ENCODE data around the gene AIFM3.

Gene AIFM3

GRCh38 chr22:20922141-20922751 is 44.8 kb upstream of the AIFM3 start:
- Histone ChIP-seq H3K36me3 (replicated peaks; ENCODE audit: low read depth, low read length) (peaks cover 25% of the 10 kb centered on the region), H3K9ac (ENCODE audit: low read length) (no peak overlapping the region), H3K79me2 (ENCODE audit: low read length) (peaks cover 100% of the 10 kb centered on the region), H3K27me3 (ENCODE audit: low read depth, low read length) (no peaks in the 10 kb centered on the region), H3K4me2 (ENCODE audit: low read length) (no peak overlapping the region), H3K4me1 (ENCODE audit: low read length) (peaks cover 29% of the 10 kb centered on the region), H3K4me3 (ENCODE audit: low read length) (no peak overlapping the region), H2AFZ (ENCODE audit: low read depth, low read length) (no peak overlapping the region), H4K20me1 (ENCODE audit: insufficient read depth, low read length) (peaks cover 82% of the 10 kb centered on the region), H3K9me3 (ENCODE audit: insufficient read depth, low read length) (no peaks in the 10 kb centered on the region), H3K27ac (ENCODE audit: low read length) (no peak overlapping the region)
- no peak for TF ChIP-seq EZH2phosphoT487 (IDR thresholded peaks at IDR 0.05; ENCODE audit: low read depth)
- TF ChIP-seq CTCF (IDR thresholded peaks at IDR 0.05; ENCODE audit: low read depth, low read length), result no peak

- TF ChIP-seq CTCF (IDR thresholded peaks at IDR 0.05; ENCODE audit: low read depth, low read length) (no peak), EZH2phosphoT487 (IDR thresholded peaks at IDR 0.05; ENCODE audit: low read depth) (no peak)
- H3K79me2 ChIP-seq (ENCODE audit: low read length), result peaks cover 100% of the 10 kb centered on the region
- peaks cover 27% of the 10 kb centered on the region for H3K36me3 ChIP-seq (replicated peaks; ENCODE audit: low read depth, low read length)
- no peaks in the 10 kb centered on the region for H3K27me3 ChIP-seq (ENCODE audit: low read depth, low read length)
- H3K9me3 ChIP-seq (ENCODE audit: insufficient read depth, low read length), result no peaks in the 10 kb centered on the region
- no peak overlapping the region; the same call in 1 of the 2 replicates for H3K27ac ChIP-seq (ENCODE audit: low read length)
- no peak overlapping the region for H3K4me2 ChIP-seq (ENCODE audit: low read length)
- H3K4me3 ChIP-seq (ENCODE audit: low read length), result no peak overlapping the region
- H2AFZ ChIP-seq (ENCODE audit: low read depth, low read length), result no peak overlapping the region
- peaks cover 90% of the 10 kb centered on the region for H4K20me1 ChIP-seq (ENCODE audit: insufficient read depth, low read length)
- H3K4me1 ChIP-seq (ENCODE audit: low read length), result peaks cover 14% of the 10 kb centered on the region
- H3K9ac ChIP-seq (ENCODE audit: low read length), result no peak overlapping the region
These were observed 40.8 kb upstream of the AIFM3 start for GRCh38 chr22:20926243-20926642.

GRCh38 chr22:20927940-20928572 is 39.0 kb upstream of the AIFM3 start:
- TF ChIP-seq CTCF (IDR thresholded peaks at IDR 0.05; ENCODE audit: low read depth, low read length) (no peak), EZH2phosphoT487 (IDR thresholded peaks at IDR 0.05; ENCODE audit: low read depth) (no peak)
- Histone ChIP-seq H3K36me3 (replicated peaks; ENCODE audit: low read depth, low read length) (peaks cover 24% of the 10 kb centered on the region), H3K9me3 (ENCODE audit: insufficient read depth, low read length) (no peaks in the 10 kb centered on the region), H3K27ac (ENCODE audit: low read length) (no peak overlapping the region), H4K20me1 (ENCODE audit: insufficient read depth, low read length) (peaks cover 91% of the 10 kb centered on the region), H3K4me2 (ENCODE audit: low read length) (no peak overlapping the region), H3K4me1 (ENCODE audit: low read length) (peaks cover 10% of the 10 kb centered on the region), H3K9ac (ENCODE audit: low read length) (no peak overlapping the region), H3K79me2 (ENCODE audit: low read length) (peaks cover 100% of the 10 kb centered on the region), H3K27me3 (ENCODE audit: low read depth, low read length) (no peaks in the 10 kb centered on the region), H2AFZ (ENCODE audit: low read depth, low read length) (no peak overlapping the region), H3K4me3 (ENCODE audit: low read length) (no peak overlapping the region)

GRCh38 chr22:20928573-20928967 is 38.5 kb upstream of the AIFM3 start:
- no peaks in the 10 kb centered on the region for H3K9me3 ChIP-seq (ENCODE audit: insufficient read depth, low read length)
- no peak overlapping the region for H2AFZ ChIP-seq (ENCODE audit: low read depth, low read length)
- no peak for TF ChIP-seq CTCF (IDR thresholded peaks at IDR 0.05; ENCODE audit: low read depth, low read length)
- H3K9ac ChIP-seq (ENCODE audit: low read length), result no peak overlapping the region
- H3K4me2 ChIP-seq (ENCODE audit: low read length), result no peak overlapping the region
- H4K20me1 ChIP-seq (ENCODE audit: insufficient read depth, low read length), result peaks cover 91% of the 10 kb centered on the region
- H3K36me3 ChIP-seq (replicated peaks; ENCODE audit: low read depth, low read length), result peaks cover 25% of the 10 kb centered on the region
- H3K27ac ChIP-seq (ENCODE audit: low read length), result no peak overlapping the region
- peaks cover 100% of the 10 kb centered on the region for H3K79me2 ChIP-seq (ENCODE audit: low read length)
- peaks cover 10% of the 10 kb centered on the region for H3K4me1 ChIP-seq (ENCODE audit: low read length)
- no peaks in the 10 kb centered on the region for H3K27me3 ChIP-seq (ENCODE audit: low read depth, low read length)
- no peak overlapping the region for H3K4me3 ChIP-seq (ENCODE audit: low read length)

Measured in OCI-LY3 (cell line).